Thyroid gland (tissue), 4 donors: Measurements from ENCODE around the gene GPRC5D.

Experiments used
- CTCF ChIP-seq, 6 experiments: fragments of 200-600 bp in 3 of 6; fragments of 450-650 bp in 3 of 6; sonication (generic) in 3 of 6; IDR thresholded peaks; one replicate each; pipeline ENCODE4 v1.5.1; 2016 to 2019; ENCODE audit warnings: antibody characterized with exemption in 6 of 6, mild to moderate bottlenecking in 2 of 6, inconsistent platforms in 1 of 6, moderate library complexity in 1 of 6
- POLR2A ChIP-seq, 2 donors: fragments of 450-650 bp; IDR thresholded peaks; one replicate each; pipeline ENCODE4 v1.6.1; 2017; ENCODE audit warnings: antibody characterized with exemption in 2 of 2, mild to moderate bottlenecking in 2 of 2, moderate library complexity in 1 of 2

- TF ChIP-seq CTCF (IDR thresholded peaks at IDR 0.05): no peak
- no peak for TF ChIP-seq POLR2A (IDR thresholded peaks at IDR 0.05)
These were observed 44.2 kb upstream of the GPRC5D start for GRCh38 chr12:12996209-12996608.
